SJSA1 (cell line): ENCODE results near the gene FMNL2. TPM values are rescaled to one million over a fixed set of nuclear protein-coding genes. Genes with fewer than 3 reads are reported as not detected.

Experiments used
- DNase-seq, 2 experiments: peaks; one replicate each; pipeline ENCODE4 v3.0.0-alpha.2; 2015 to 2020; ENCODE audit warnings: low spot score in 2 of 2, low read depth in 1 of 2
- H3K27ac ChIP-seq: fragments of 250-450 bp; sonication (Bioruptor Pico); 2 replicates; pipeline ENCODE4 v1.5.1; 2020; ENCODE audit warnings: mild to moderate bottlenecking, moderate library complexity
- H3K27me3 ChIP-seq: fragments of 250-450 bp; sonication (Bioruptor Pico); replicated peaks from 2 replicates; pipeline ENCODE4 v1.5.1; 2020; ENCODE audit warnings: mild to moderate bottlenecking, moderate library complexity
- H3K36me3 ChIP-seq: fragments of 250-450 bp; sonication (Bioruptor Pico); 2 replicates; pipeline ENCODE4 v1.5.1; 2020; ENCODE audit warnings: mild to moderate bottlenecking
- H3K4me1 ChIP-seq: fragments of 250-450 bp; sonication (Bioruptor Pico); replicated peaks from 2 replicates; pipeline ENCODE4 v1.6.1; 2021; ENCODE audit warnings: mild to moderate bottlenecking
- H3K4me3 ChIP-seq: fragments of 250-450 bp; sonication (Bioruptor Pico); 2 replicates; pipeline ENCODE4 v1.5.1; 2020; ENCODE audit warnings: mild to moderate bottlenecking
- H3K9me3 ChIP-seq: fragments of 250-450 bp; sonication (Bioruptor Pico); replicated peaks from 2 replicates; pipeline ENCODE4 v1.5.1; 2020; ENCODE audit warnings: mild to moderate bottlenecking
- total RNA-seq: library from RNA; depleted of rRNA; stranded (reverse); fragments of >200 nt; shearing (Covaris generic); gene quantifications from 2 replicates; pipeline ENCODE4 v1.2.3, GENCODE V29; 2014; rRNA removed

FMNL2 gene
- total RNA-seq, 1 experiment from 2014 or later = 12.9 TPM

DNA sequence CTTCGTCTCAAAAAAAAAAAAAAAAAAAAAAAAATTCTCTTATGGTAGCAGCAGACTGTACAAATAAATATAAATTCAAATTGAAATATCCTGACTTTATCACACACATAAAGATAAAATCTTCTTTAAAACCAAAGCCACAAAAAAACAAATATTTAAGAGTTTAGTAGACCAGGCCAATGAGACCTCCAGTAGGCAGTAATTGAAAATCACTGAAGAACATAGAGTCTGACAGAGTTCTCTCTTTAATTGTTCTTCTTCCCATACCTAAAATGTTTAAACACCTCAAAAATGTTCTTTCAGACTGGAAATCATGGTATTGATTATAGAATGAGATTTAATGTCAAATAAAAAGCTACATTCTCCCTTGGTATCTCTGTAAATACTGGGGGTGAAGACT lies 361.5 kb downstream of the FMNL2 start:
- DNase-seq = peak in 1 of 2 experiments; percentile 61
- peak overlapping the region; percentile 59 for H3K27ac ChIP-seq

More for the DNA sequence above, 361.5 kb downstream of the FMNL2 start:
- H3K4me1 ChIP-seq = peaks cover 38% of the 10 kb centered on the region
- no peaks in the 10 kb centered on the region for H3K9me3 ChIP-seq
- H3K27me3 ChIP-seq = no peaks in the 10 kb centered on the region
- H3K36me3 ChIP-seq = peaks cover 30% of the 10 kb centered on the region
- no peak overlapping the region for H3K4me3 ChIP-seq

Other genes with a start within 250 kb of the FMNL2 start
- gene CACNB4, start 236.1 kb upstream of the FMNL2 start, total RNA-seq = not detected in 2 replicates
- 29.8 and 50.7 TPM in 2 replicates for gene STAM2, start 159.4 kb upstream of the FMNL2 start, total RNA-seq